OCI-LY3 (cell line): Measurements from ENCODE around the gene BAIAP2.
"Not testable (repeated sequence)": the region's sequence is repeated elsewhere in the genome, so short reads cannot be mapped to it uniquely, and the experiment has no call there.

Experiments
- H2AFZ ChIP-seq: fragments of 200-600, 300-600 bp; shearing (Covaris generic); 2 replicates; pipeline ENCODE4 v1.6.0; 2014; ENCODE audit warnings: antibody characterized with exemption, low read depth, low read length
- H3K27ac ChIP-seq: fragments of 200-600, 300-600 bp; sonication (generic); 2 replicates; pipeline ENCODE4 v1.5.1; 2014; ENCODE audit warnings: mild to moderate bottlenecking, low read length, moderate library complexity, mixed read lengths
- H3K27me3 ChIP-seq: fragments of 200-600, 300-600 bp; sonication (generic); 2 replicates; pipeline ENCODE4 v1.6.1; 2014; ENCODE audit warnings: low read depth, low read length, mixed read lengths
- H3K36me3 ChIP-seq: fragments of 200-600, 300-600 bp; sonication (generic); replicated peaks from 2 replicates; pipeline ENCODE3; 2014; ENCODE audit warnings: low read depth, low read length, mixed read lengths
- H3K4me1 ChIP-seq: fragments of 300-600, 200-600 bp; sonication (generic); 2 replicates; pipeline ENCODE4 v1.6.1; 2014; ENCODE audit warnings: low read length, mixed read lengths
- H3K4me2 ChIP-seq: fragments of 200-600, 300-600 bp; sonication (generic); 2 replicates; pipeline ENCODE4 v1.6.1; 2014; ENCODE audit warnings: low read length, mixed read lengths
- H3K4me3 ChIP-seq: fragments of 300-600, 200-600 bp; sonication (generic); 2 replicates; pipeline ENCODE4 v1.5.1; 2014; ENCODE audit warnings: antibody characterized with exemption, mild to moderate bottlenecking, low read length, moderate library complexity
- H3K79me2 ChIP-seq: fragments of 300-600, 200-600 bp; shearing (Covaris generic); 2 replicates; pipeline ENCODE4 v1.6.1; 2014; ENCODE audit warnings: mild to moderate bottlenecking, low read length, mixed read lengths
- H3K9ac ChIP-seq: fragments of 300-600, 200-600 bp; shearing (Covaris generic); 2 replicates; pipeline ENCODE4 v1.6.0; 2014; ENCODE audit warnings: mild to moderate bottlenecking, low read length, moderate library complexity
- H3K9me3 ChIP-seq: fragments of 200-600, 300-600 bp; shearing (Covaris generic); 2 replicates; pipeline ENCODE4 v1.6.1; 2014; ENCODE audit warnings: low read length, mixed read lengths; ENCODE audit not compliant: insufficient read depth
- H4K20me1 ChIP-seq: fragments of 200-600, 300-600 bp; sonication (generic); 2 replicates; pipeline ENCODE4 v1.6.1; 2016; ENCODE audit warnings: low read length, mixed read lengths; ENCODE audit not compliant: insufficient read depth
- CTCF ChIP-seq: fragments of 200-600, 300-600 bp; sonication (generic); IDR thresholded peaks from 2 replicates; pipeline ENCODE4 v1.5.1; 2014; ENCODE audit warnings: antibody characterized with exemption, low read length, low read depth
- EZH2phosphoT487 ChIP-seq: fragments of 200-600 bp; shearing (Covaris generic); IDR thresholded peaks from 2 replicates; pipeline ENCODE4 v1.6.1; 2018; ENCODE audit warnings: antibody characterized with exemption, mixed run types, low read depth

Gene BAIAP2

GRCh38 chr17:81027038-81027437 lies 7.9 kb upstream of the BAIAP2 start:
- TF ChIP-seq EZH2phosphoT487 (no peak), CTCF (no peak)

GRCh38 chr17:81027591-81028505 lies 7.1 kb upstream of the BAIAP2 start:
- Histone ChIP-seq H3K79me2 (no peaks in the 10 kb centered on the region), H3K36me3 (no peaks in the 10 kb centered on the region), H3K9me3 (no peaks in the 10 kb centered on the region), H3K4me2 (no peak overlapping the region), H3K4me1 (no peaks in the 10 kb centered on the region), H2AFZ (no peak overlapping the region), H3K27me3 (no peaks in the 10 kb centered on the region), H3K27ac (no peak overlapping the region), H3K9ac (no peak overlapping the region), H3K4me3 (no peak overlapping the region), H4K20me1 (no peaks in the 10 kb centered on the region)
- TF ChIP-seq EZH2phosphoT487 (no peak), CTCF (no peak)

More at GRCh38 chr17:81027038-81027437, 7.9 kb upstream of the BAIAP2 start:
- Histone ChIP-seq H2AFZ (no peak overlapping the region), H3K27ac (no peak overlapping the region), H3K4me3 (no peak overlapping the region), H3K27me3 (no peaks in the 10 kb centered on the region), H3K4me2 (no peak overlapping the region), H3K79me2 (no peaks in the 10 kb centered on the region), H3K36me3 (no peaks in the 10 kb centered on the region), H3K9me3 (no peaks in the 10 kb centered on the region), H3K4me1 (no peaks in the 10 kb centered on the region), H4K20me1 (no peaks in the 10 kb centered on the region), H3K9ac (no peak overlapping the region)

- H3K36me3 ChIP-seq: no peaks in the 10 kb centered on the region
- no peak overlapping the region for H3K4me2 ChIP-seq
- H3K27me3 ChIP-seq: peaks cover 5% of the 10 kb centered on the region
- no peak overlapping the region for H3K4me3 ChIP-seq
- no peaks in the 10 kb centered on the region for H3K79me2 ChIP-seq
- no peaks in the 10 kb centered on the region for H4K20me1 ChIP-seq
- no peak overlapping the region for H2AFZ ChIP-seq
- H3K9ac ChIP-seq: no peak overlapping the region
- H3K4me1 ChIP-seq: no peaks in the 10 kb centered on the region
- no peak overlapping the region for H3K27ac ChIP-seq
- no peaks in the 10 kb centered on the region for H3K9me3 ChIP-seq
- TF ChIP-seq CTCF: no peak
- TF ChIP-seq EZH2phosphoT487: no peak
These were observed 6.5 kb upstream of the BAIAP2 start for GRCh38 chr17:81028506-81028858.

GRCh38 chr17:81029859-81030258 lies 5.1 kb upstream of the BAIAP2 start:
- H3K27ac ChIP-seq: no peak overlapping the region
- no peak overlapping the region for H3K4me2 ChIP-seq
- H4K20me1 ChIP-seq: no peaks in the 10 kb centered on the region
- no peak overlapping the region for H3K9ac ChIP-seq
- no peak overlapping the region for H2AFZ ChIP-seq
- TF ChIP-seq CTCF: no peak
- TF ChIP-seq EZH2phosphoT487: no peak
- no peaks in the 10 kb centered on the region for H3K79me2 ChIP-seq
- peaks cover 14% of the 10 kb centered on the region for H3K27me3 ChIP-seq
- no peaks in the 10 kb centered on the region for H3K9me3 ChIP-seq
- no peaks in the 10 kb centered on the region for H3K36me3 ChIP-seq
- H3K4me3 ChIP-seq: no peak overlapping the region
- no peaks in the 10 kb centered on the region for H3K4me1 ChIP-seq

- H3K4me1 ChIP-seq, H4K20me1 ChIP-seq, H3K9me3 ChIP-seq, H3K4me2 ChIP-seq, H3K4me3 ChIP-seq, H3K79me2 ChIP-seq, H2AFZ ChIP-seq, H3K36me3 ChIP-seq, H3K27ac ChIP-seq, H3K9ac ChIP-seq: not testable (repeated sequence)
- peaks cover 14% of the 10 kb centered on the region for H3K27me3 ChIP-seq
These were observed 4.6 kb upstream of the BAIAP2 start for GRCh38 chr17:81030312-81030711.
